NB4 (cell line): ENCODE results near the gene PHF14.

Experiments used
- CTCF ChIP-seq: IDR thresholded peaks from one replicate; pipeline ENCODE4 v1.5.1; 2012; ENCODE audit warnings: low read depth, low read length
- POLR2A ChIP-seq: IDR thresholded peaks from 2 replicates; pipeline ENCODE4 v1.6.1; 2011; ENCODE audit warnings: mild to moderate bottlenecking; ENCODE audit not compliant: insufficient read length; ENCODE audit errors: extremely low read depth

DNA sequence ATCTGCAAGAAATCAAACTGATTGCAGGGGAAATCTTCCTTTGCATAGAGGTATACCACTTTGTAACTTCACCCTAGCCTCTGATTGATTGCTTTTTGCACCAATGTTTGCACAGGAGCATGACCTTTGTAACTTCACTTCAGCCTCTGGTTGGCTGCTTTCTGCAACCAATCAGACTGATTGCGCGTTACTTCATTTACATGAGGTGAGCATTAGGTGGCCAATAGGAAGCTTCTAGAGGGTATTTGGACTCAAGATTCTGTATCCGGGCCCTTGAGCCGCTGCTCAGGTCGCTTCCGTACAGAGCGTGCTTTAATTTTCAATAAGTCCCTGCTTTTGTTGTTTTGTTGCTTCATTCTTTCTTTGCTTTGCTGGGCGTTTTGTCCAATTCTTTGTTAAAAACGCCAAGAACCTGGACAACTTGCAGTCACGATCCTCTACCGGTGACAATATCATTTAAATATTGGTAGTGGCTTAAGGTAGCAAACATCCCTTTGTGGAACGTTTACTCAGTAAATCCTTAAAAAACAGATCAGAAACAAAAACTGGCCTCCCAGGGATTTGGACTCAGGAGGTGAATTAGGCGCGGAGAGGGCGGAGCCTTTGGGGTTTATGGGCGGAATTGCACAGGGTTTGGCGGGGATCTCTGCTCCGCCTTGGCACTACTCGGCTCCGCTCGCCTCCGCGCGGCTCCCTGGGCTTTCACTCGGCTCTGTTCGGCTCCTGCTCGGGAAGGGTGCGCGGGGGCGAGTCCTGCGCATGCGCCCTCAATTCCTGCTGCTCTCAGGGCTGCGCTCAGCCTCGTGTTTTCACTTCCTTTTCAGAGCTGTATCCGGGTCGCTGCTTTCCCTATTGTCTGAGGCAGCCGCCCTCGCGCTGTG lies at the start of gene PHF14:
- peak; percentile 94 for TF ChIP-seq POLR2A
- no peak for TF ChIP-seq CTCF
